HepG2 (cell line): ENCODE measurements around the gene CPT1B. TPM values are rescaled to one million over a fixed set of nuclear protein-coding genes. Genes with fewer than 3 reads are reported as not detected.

ENCODE experiments used
- IRX3 ChIP-seq: sonication (generic); formaldehyde crosslinking; IDR thresholded peaks from 2 replicates; pipeline ENCODE4 v1.8.1; 2023; ENCODE audit warnings: mild to moderate bottlenecking, low read depth, missing genetic modification reagents, borderline replicate concordance
- MNT ChIP-seq: fragments of 450-650 bp; IDR thresholded peaks from 2 replicates; pipeline ENCODE4 v1.6.1; 2016
- MYPOP ChIP-seq: sonication (generic); formaldehyde crosslinking; IDR thresholded peaks from 2 replicates; pipeline ENCODE4 v1.8.1; 2023; ENCODE audit warnings: mild to moderate bottlenecking, moderate library complexity, missing genetic modification reagents
- PHB2 ChIP-seq: fragments of 450-650 bp; IDR thresholded peaks from 2 replicates; pipeline ENCODE4 v1.6.1; 2018; ENCODE audit not compliant: partially characterized antibody
- POLR2AphosphoS5 ChIP-seq: IDR thresholded peaks from 2 replicates; pipeline ENCODE4 v1.6.1; 2012; ENCODE audit warnings: low read depth, low read length
- PRPF4 ChIP-seq: fragments of 200-400 bp; formaldehyde crosslinking; IDR thresholded peaks from 2 replicates; pipeline ENCODE4 v1.6.1; 2016; ENCODE audit warnings: low read length, low read depth; ENCODE audit not compliant: poor library complexity, severe bottlenecking
- RARG ChIP-seq: sonication (generic); formaldehyde crosslinking; IDR thresholded peaks from 2 replicates; pipeline ENCODE4 v1.4.0; 2020; ENCODE audit warnings: low read depth, mild to moderate bottlenecking, missing genetic modification reagents
- RORA ChIP-seq: sonication (generic); formaldehyde crosslinking; IDR thresholded peaks from 2 replicates; pipeline ENCODE4 v1.5.0; 2020; ENCODE audit warnings: mild to moderate bottlenecking, missing genetic modification reagents, moderate library complexity
- SATB2 ChIP-seq: sonication (generic); formaldehyde crosslinking; IDR thresholded peaks from 2 replicates; pipeline ENCODE4 v1.5.0; 2020; ENCODE audit warnings: missing genetic modification reagents
- SIN3B ChIP-seq: fragments of 150-350 bp; IDR thresholded peaks from 2 replicates; pipeline ENCODE4 v1.6.1; 2014; ENCODE audit warnings: low read length
- SMAD3 ChIP-seq: sonication (generic); formaldehyde crosslinking; IDR thresholded peaks from 2 replicates; pipeline ENCODE4 v1.4.0; 2020; ENCODE audit warnings: missing genetic modification reagents
- SOX5 ChIP-seq: IDR thresholded peaks from 2 replicates; pipeline ENCODE4 v1.6.1; 2016; ENCODE audit warnings: borderline replicate concordance
- SOX6 ChIP-seq, 2 experiments: fragments of 450-650 bp in 1 of 2; sonication (generic) in 1 of 2; formaldehyde crosslinking in 1 of 2; IDR thresholded peaks; 2 replicates each; pipeline versions ENCODE4 v1.4.0 to v1.6.1; 2017 to 2020; ENCODE audit warnings: antibody characterized with exemption in 1 of 2, mild to moderate bottlenecking in 1 of 2, missing genetic modification reagents in 1 of 2
- TEAD2 ChIP-seq: sonication (generic); formaldehyde crosslinking; IDR thresholded peaks from 2 replicates; pipeline ENCODE4 v1.9.0; 2021; ENCODE audit warnings: missing genetic modification reagents
- THAP11 ChIP-seq: IDR thresholded peaks from 2 replicates; pipeline ENCODE4 v1.6.1; 2016; ENCODE audit warnings: missing biosample characterization, missing genetic modification reagents
- YEATS2 ChIP-seq: sonication (generic); formaldehyde crosslinking; IDR thresholded peaks from 2 replicates; pipeline ENCODE4 v1.4.0; 2020; ENCODE audit warnings: missing genetic modification reagents, borderline replicate concordance
- ZBTB3 ChIP-seq: sonication (generic); formaldehyde crosslinking; IDR thresholded peaks from 2 replicates; pipeline ENCODE4 v1.4.0; 2020; ENCODE audit warnings: low read depth, mild to moderate bottlenecking, moderate library complexity, missing genetic modification reagents, borderline replicate concordance
- ZC3H4 ChIP-seq: sonication (generic); formaldehyde crosslinking; IDR thresholded peaks from 2 replicates; pipeline ENCODE4 v1.4.0; 2020; ENCODE audit warnings: missing genetic modification reagents, borderline replicate concordance
- ZFAT ChIP-seq: sonication (generic); formaldehyde crosslinking; conservative IDR thresholded peaks from 2 replicates; pipeline ENCODE4 v1.8.1; 2023; ENCODE audit warnings: missing genetic modification reagents, inconsistent platforms
- ZFP1 ChIP-seq: IDR thresholded peaks from 2 replicates; pipeline ENCODE4 v1.6.1; 2016
- ZNF12 ChIP-seq: sonication (generic); formaldehyde crosslinking; IDR thresholded peaks from 2 replicates; pipeline ENCODE4 v1.5.0; 2020; ENCODE audit warnings: missing genetic modification reagents
- ZNF225 ChIP-seq: sonication (generic); formaldehyde crosslinking; IDR thresholded peaks from 2 replicates; pipeline ENCODE4 v1.4.0; 2020; ENCODE audit warnings: mild to moderate bottlenecking, missing genetic modification reagents
- ZNF317 ChIP-seq: sonication (generic); formaldehyde crosslinking; IDR thresholded peaks from 2 replicates; pipeline ENCODE4 v1.5.0; 2020; ENCODE audit warnings: mild to moderate bottlenecking, missing genetic modification reagents
- ZNF451 ChIP-seq: sonication (generic); formaldehyde crosslinking; IDR thresholded peaks from 2 replicates; pipeline ENCODE4 v1.5.0; 2020; ENCODE audit warnings: mild to moderate bottlenecking, missing genetic modification reagents
- ZNF558 ChIP-seq: sonication (generic); formaldehyde crosslinking; IDR thresholded peaks from 2 replicates; pipeline ENCODE4 v1.9.0; 2022; ENCODE audit warnings: mild to moderate bottlenecking, missing genetic modification reagents, borderline replicate concordance
- ZNF577 ChIP-seq: sonication (generic); formaldehyde crosslinking; IDR thresholded peaks from 2 replicates; pipeline ENCODE4 v1.4.0; 2020; ENCODE audit warnings: mild to moderate bottlenecking, low read depth, missing genetic modification reagents, borderline replicate concordance
- polyA plus RNA-seq, 8 experiments: library from polyadenylated mRNA; depleted of rRNA in 3 of 8; stranded (reverse) in 7 of 8; unstranded in 1 of 8; fragments of >200 nt; fragmentation: Illumina TruSeq in 4 of 8; extraction: Trizol in 4 of 8; gene quantifications; 2 replicates each; pipeline versions ENCODE4 v1.2.1 to v1.2.3, GENCODE V29; 2011 to 2016; ENCODE audit warnings: low read depth in 4 of 8, missing spikeins in 1 of 8, mixed read lengths in 1 of 8; ENCODE audit not compliant: insufficient read depth in 1 of 8
- total RNA-seq, 5 experiments: library from RNA; depleted of rRNA; stranded (reverse); fragments of >200 nt; fragmentation: Illumina TruSeq; extraction: Trizol; gene quantifications; 2 replicates each; pipeline ENCODE4 v1.2.3, GENCODE V29; 2016; ENCODE audit warnings: low read depth in 1 of 5
- TF ChIP-seq, protein P1 (sequence below): IDR thresholded peaks from 2 replicates; pipeline ENCODE4 v1.6.1; 2016; ENCODE audit warnings: low read depth, control low read depth

The CPT1B gene
- total and polyA plus RNA-seq, 2 of the 13 experiments (the other 11 are each of a cell fraction or from before 2014, with no cell fraction given): 9.2 to 19.5 TPM

- TF ChIP-seq PHB2: no peak
- no peak for TF ChIP-seq SATB2 (CRISPR knock-in tag)
- peak; percentile 73 for TF ChIP-seq POLR2AphosphoS5
- TF ChIP-seq ZNF577 (CRISPR knock-in tag): no peak
- peak; percentile 7; the same call in 1 of the 2 replicates for TF ChIP-seq SOX5 (CRISPR knock-in tag)
- peak; percentile 37; the same call in 1 of the 2 replicates for TF ChIP-seq SMAD3
- TF ChIP-seq SOX6 (IDR thresholded peaks at IDR 0.05): no peak
- peak; percentile 39 for TF ChIP-seq SOX6 (CRISPR knock-in tag; IDR thresholded peaks at IDR 0.05)
- no peak for TF ChIP-seq RORA (CRISPR knock-in tag)
- no peak for TF ChIP-seq TEAD2
- TF ChIP-seq IRX3 (CRISPR knock-in tag): 0 out of 2 replicates have a peak, but pooled peaks have one; percentile 40
- no peak for TF ChIP-seq ZNF317 (CRISPR knock-in tag)
- TF ChIP-seq ZBTB3 (CRISPR knock-in tag): no peak
- TF ChIP-seq MNT: no peak
- no peak for TF ChIP-seq ZFAT (CRISPR knock-in tag)
- no peak; the same call in 1 of the 2 replicates for TF ChIP-seq ZNF451 (CRISPR knock-in tag)
- no peak for TF ChIP-seq RARG (CRISPR knock-in tag)
- no peak for TF ChIP-seq PRPF4
- TF ChIP-seq MYPOP (CRISPR knock-in tag): peak; percentile 79
- no peak for TF ChIP-seq ZNF12
- TF ChIP-seq, protein P1, sequence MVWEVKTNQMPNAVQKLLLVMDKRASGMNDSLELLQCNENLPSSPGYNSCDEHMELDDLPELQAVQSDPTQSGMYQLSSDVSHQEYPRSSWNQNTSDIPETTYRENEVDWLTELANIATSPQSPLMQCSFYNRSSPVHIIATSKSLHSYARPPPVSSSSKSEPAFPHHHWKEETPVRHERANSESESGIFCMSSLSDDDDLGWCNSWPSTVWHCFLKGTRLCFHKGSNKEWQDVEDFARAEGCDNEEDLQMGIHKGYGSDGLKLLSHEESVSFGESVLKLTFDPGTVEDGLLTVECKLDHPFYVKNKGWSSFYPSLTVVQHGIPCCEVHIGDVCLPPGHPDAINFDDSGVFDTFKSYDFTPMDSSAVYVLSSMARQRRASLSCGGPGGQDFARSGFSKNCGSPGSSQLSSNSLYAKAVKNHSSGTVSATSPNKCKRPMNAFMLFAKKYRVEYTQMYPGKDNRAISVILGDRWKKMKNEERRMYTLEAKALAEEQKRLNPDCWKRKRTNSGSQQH (CRISPR knock-in tag): 0 out of 2 replicates have a peak, but pooled peaks have one; percentile 46
- TF ChIP-seq SIN3B: no peak
- no peak; the same call in 1 of the 2 replicates for TF ChIP-seq ZNF558 (CRISPR knock-in tag)
- no peak for TF ChIP-seq ZC3H4
- TF ChIP-seq THAP11 (CRISPR knock-in tag): peak; percentile 56
- TF ChIP-seq ZNF225: 0 out of 2 replicates have a peak, but pooled peaks have one; percentile 63
- peak; percentile 72; the same call in 1 of the 2 replicates for TF ChIP-seq YEATS2 (CRISPR knock-in tag)
- no peak; the same call in 1 of the 2 replicates for TF ChIP-seq ZFP1 (CRISPR knock-in tag)
Observed at GRCh38 chr22:50582493-50583293, 4.5 kb upstream of the CPT1B start, which contains the start of gene CHKB (continued).
